ENCODE measurements around the gene PPFIA3.

- TF ChIP-seq YY1 (IDR thresholded peaks at IDR 0.05; ENCODE audit: insufficient read depth, insufficient read length), result no peak
- TF ChIP-seq SUZ12 (IDR thresholded peaks at IDR 0.05; ENCODE audit: extremely low read depth, insufficient read depth, insufficient read length), result no peak
- no peak for TF ChIP-seq ZNF274 (IDR thresholded peaks at IDR 0.05; ENCODE audit: low read depth, low read length)
Measured at GRCh38 chr19:49136771-49137171, 17.4 kb downstream of the PPFIA3 start.

All from NT2/D1 (cell line).